Endothelial cell of umbilical vein (primary cell): ENCODE results near the gene LMTK3. TPM values are rescaled to one million over a fixed set of nuclear protein-coding genes. Genes with fewer than 3 reads are reported as not detected.

Experiments used
- BruUV-seq: library from RNA; stranded (reverse); fragments of 400-500 nt; replicated peaks from 2 replicates; lab custom pipeline; 2021; lab: Mats Ljungman, UMichigan
- CTCF ChIA-PET: fragments of 300-600, 350-600 bp; sonication (Branson Sonifier 250); formaldehyde crosslinking; loops from one replicate; lab custom pipeline; 2021; ENCODE audit warnings: antibody characterized with exemption, inconsistent platforms; lab: Charles Lee
- POLR2A ChIA-PET: fragments of 300-600, 350-600 bp; sonication (Branson Sonifier 250); formaldehyde crosslinking; loops from one replicate; lab custom pipeline; 2021; ENCODE audit warnings: antibody characterized with exemption, inconsistent platforms; lab: Charles Lee
- DNase-seq: peaks from one replicate; pipeline ENCODE4 v3.0.0-alpha.2; 2011; ENCODE audit warnings: low read depth, low spot score
- FAIRE-seq: peaks from 2 replicates; lab custom pipeline; 2011; peaks lifted over from hg19 to GRCh38; lab: Jason Lieb, UNC
- H2AFZ ChIP-seq: 2 replicates; pipeline ENCODE4 v1.6.0; 2012; ENCODE audit warnings: low read depth, low read length, control low read depth, inconsistent platforms
- H3K27ac ChIP-seq: 2 replicates; pipeline ENCODE4 v1.5.1; 2011; ENCODE audit warnings: low read depth, mild to moderate bottlenecking, control low read depth, low read length, moderate library complexity; ENCODE audit not compliant: insufficient read depth
- H3K27me3 ChIP-seq, 2 experiments: 2 replicates each; pipeline versions ENCODE4 v1.6.0 to v1.6.1; 2011; ENCODE audit warnings: low read length in 2 of 2, mixed read lengths in 1 of 2; ENCODE audit not compliant: control insufficient read depth in 2 of 2, insufficient read depth in 2 of 2
- H3K36me3 ChIP-seq, 2 experiments: 2 replicates in 1 of 2; 3 replicates in 1 of 2; pipeline ENCODE4 v1.5.1; 2011; ENCODE audit warnings: low read length in 2 of 2, mild to moderate bottlenecking in 1 of 2, moderate library complexity in 1 of 2; ENCODE audit not compliant: control insufficient read depth in 2 of 2, insufficient read depth in 2 of 2; ENCODE audit errors: extremely low read depth in 1 of 2
- H3K4me1 ChIP-seq: 3 replicates; pipeline ENCODE4 v1.5.1; 2011; ENCODE audit warnings: mild to moderate bottlenecking, low read length; ENCODE audit not compliant: control insufficient read depth, insufficient read depth; ENCODE audit errors: extremely low read depth
- H3K4me2 ChIP-seq: 2 replicates; pipeline ENCODE4 v1.6.1; 2011; ENCODE audit warnings: low read length, control low read depth, mixed read lengths; ENCODE audit not compliant: insufficient read depth
- H3K4me3 ChIP-seq, 3 experiments: fragments of 200-600 bp in 1 of 3; sonication (generic), shearing (Covaris generic) in 1 of 3; replicated peaks in 1 of 3; 2 replicates each; pipeline ENCODE4 v1.5.1; 2011 to 2016; ENCODE audit warnings: control low read depth in 3 of 3, low read length in 3 of 3, mild to moderate bottlenecking in 2 of 3, inconsistent platforms in 1 of 3, low read depth in 1 of 3, moderate library complexity in 1 of 3; ENCODE audit not compliant: insufficient read depth in 1 of 3
- H3K79me2 ChIP-seq: 2 replicates; pipeline ENCODE4 v1.6.0; 2012; ENCODE audit warnings: low read length, inconsistent platforms; ENCODE audit not compliant: control insufficient read depth, insufficient read depth
- H3K9ac ChIP-seq: replicated peaks from 2 replicates; pipeline ENCODE3; 2011; ENCODE audit warnings: low read length, control low read depth; ENCODE audit not compliant: insufficient read depth; ENCODE audit errors: extremely low read depth
- H3K9me1 ChIP-seq: replicated peaks from 3 replicates; pipeline ENCODE4 v1.6.0; 2011; ENCODE audit warnings: mild to moderate bottlenecking, low read length; ENCODE audit not compliant: control insufficient read depth, insufficient read depth; ENCODE audit errors: extremely low read depth
- H3K9me3 ChIP-seq: replicated peaks from 2 replicates; pipeline ENCODE4 v1.5.1; 2012; ENCODE audit warnings: low read length, inconsistent platforms; ENCODE audit not compliant: control insufficient read depth, insufficient read depth
- H4K20me1 ChIP-seq: replicated peaks from 2 replicates; pipeline ENCODE3; 2011; ENCODE audit warnings: mild to moderate bottlenecking, low read length; ENCODE audit not compliant: control insufficient read depth, insufficient read depth; ENCODE audit errors: extremely low read depth
- CTCF ChIP-seq, 2 donors: IDR thresholded peaks; 1 replicate in 1 of 2; 2 replicates in 1 of 2; pipeline ENCODE4 v1.5.1; 2011; ENCODE audit warnings: low read length in 2 of 2, mild to moderate bottlenecking in 2 of 2, moderate library complexity in 2 of 2, control low read depth in 1 of 2, inconsistent platforms in 1 of 2, low read depth in 1 of 2; ENCODE audit not compliant: insufficient read depth in 1 of 2; ENCODE audit errors: extremely low read depth in 1 of 2
- EZH2 ChIP-seq: IDR thresholded peaks from 2 replicates; pipeline ENCODE4 v1.6.1; 2012; ENCODE audit warnings: borderline replicate concordance, low read depth, mild to moderate bottlenecking, moderate library complexity, low read length, inconsistent platforms; ENCODE audit not compliant: severe bottlenecking
- FOS ChIP-seq: IDR thresholded peaks from 2 replicates; pipeline ENCODE4 v1.6.1; 2011; ENCODE audit warnings: mild to moderate bottlenecking, low read length, moderate library complexity, borderline replicate concordance; ENCODE audit not compliant: insufficient read depth
- GATA2 ChIP-seq: IDR thresholded peaks from 2 replicates; pipeline ENCODE4 v1.7.0; 2011; ENCODE audit warnings: low read depth, mild to moderate bottlenecking, moderate library complexity, mixed read lengths, low read length; ENCODE audit not compliant: insufficient read length, insufficient read depth
- JUN ChIP-seq: IDR thresholded peaks from 2 replicates; pipeline ENCODE4 v1.6.1; 2011; ENCODE audit warnings: borderline replicate concordance, low read depth; ENCODE audit not compliant: insufficient read length, insufficient read depth
- MAX ChIP-seq: IDR thresholded peaks from 2 replicates; pipeline ENCODE4 v1.6.1; 2011; ENCODE audit not compliant: insufficient read depth, insufficient read length
- MYC ChIP-seq: IDR thresholded peaks from one replicate; pipeline ENCODE4 v1.6.1; 2011; ENCODE audit warnings: mild to moderate bottlenecking, low read depth, low read length
- POLR2A ChIP-seq: IDR thresholded peaks from 2 replicates; pipeline ENCODE4 v1.6.1; 2012; ENCODE audit warnings: low read depth, mild to moderate bottlenecking, control low read depth, low read length
- POLR2AphosphoS5 ChIP-seq: IDR thresholded peaks from 2 replicates; pipeline ENCODE4 v1.6.1; 2012; ENCODE audit warnings: low read depth, mild to moderate bottlenecking, control low read depth, low read length, moderate library complexity; ENCODE audit not compliant: insufficient read depth
- dilution Hi-C: fragments of 300-500 bp; cut with MboI; formaldehyde crosslinking; loops from one replicate; pipeline ENCODE4 v1.15.0; 2019; ENCODE audit warnings: low sequenced_read_pairs; ENCODE audit not compliant: extremely low pct_ligation_motif_present
- intact Hi-C: fragments of 100-400 bp; cut with micrococcal nuclease; formaldehyde crosslinking; loops from one replicate; pipeline ENCODE4 v1.10.0; 2022
- polyA plus RNA-seq, 4 experiments: library from polyadenylated mRNA; depleted of rRNA in 3 of 4; stranded (reverse) in 3 of 4; unstranded in 1 of 4; fragments of >200 nt; gene quantifications; 2 replicates each; pipeline versions ENCODE4 v1.2.1 to v1.2.3, GENCODE V29; 2011 to 2012; ENCODE audit warnings: missing spikeins in 1 of 4
- total RNA-seq: library from RNA; stranded (reverse); gene quantifications from 2 replicates; pipeline ENCODE4 v1.2.3, GENCODE V29; 2021

LMTK3 gene
- total and polyA plus RNA-seq, 2 donors (not counting 3 experiments of a cell fraction or from before 2014, with no cell fraction given) = 0.11 to 0.14 TPM

GRCh38 chr19:48455908-48456562, 55.6 kb downstream of the LMTK3 start:
- Histone ChIP-seq H3K9ac (no peak overlapping the region), H3K27ac (no peak overlapping the region)

More at GRCh38 chr19:48455908-48456562, 55.6 kb downstream of the LMTK3 start:
- TF ChIP-seq POLR2A = no peak
- TF ChIP-seq FOS = no peak
- TF ChIP-seq JUN = no peak
- no peak for TF ChIP-seq CTCF (IDR thresholded peaks at IDR 0.05; ENCODE audit: extremely low read depth in 1 of 2, insufficient read depth in 1 of 2, low read depth in 1 of 2, low read length in 2 of 2)
- TF ChIP-seq POLR2AphosphoS5 = no peak
- no peak for TF ChIP-seq MAX
- no peak for TF ChIP-seq EZH2
- no peak for TF ChIP-seq MYC
- no peak for TF ChIP-seq GATA2
- Histone ChIP-seq H3K79me2 (peaks cover 4% of the 10 kb centered on the region), H3K36me3 (peaks cover 4 to 25% of the 10 kb centered on the region in 2 experiments), H3K4me3 (no peak overlapping the region), H3K4me1 (no peaks in the 10 kb centered on the region), H4K20me1 (no peaks in the 10 kb centered on the region), H3K27me3 (no peaks in the 10 kb centered on the region), H3K4me2 (no peak overlapping the region), H3K9me3 (no peaks in the 10 kb centered on the region), H2AFZ (no peak overlapping the region), H3K9me1 (no peaks in the 10 kb centered on the region)
- intact Hi-C loops (no loop called here), dilution Hi-C loops (no loop called here)
- DNase-seq = no peak
- POLR2A ChIA-PET = no interaction called here
- no peak for FAIRE-seq
- CTCF ChIA-PET = no interaction called here
- BruUV-seq = no TSS peak
